A673 (cell line): ENCODE data around the gene LECT2.

Experiments used
- EZH2 ChIP-seq: fragments of 200-600 bp; sonication (generic); IDR thresholded peaks from 2 replicates; pipeline ENCODE4 v1.6.1; 2017; ENCODE audit warnings: borderline replicate concordance, low read depth, mild to moderate bottlenecking, mixed read lengths, antibody characterized with exemption, low read length; ENCODE audit not compliant: poor library complexity, severe bottlenecking
- TF ChIP-seq, protein P1 (sequence below): fragments of 300-800, 200-600 bp; sonication (generic); conservative IDR thresholded peaks from 2 replicates; pipeline ENCODE4 v1.5.1; 2017; ENCODE audit warnings: low read depth, mild to moderate bottlenecking, antibody characterized with exemption, low read length, moderate library complexity, mixed read lengths

DNA sequence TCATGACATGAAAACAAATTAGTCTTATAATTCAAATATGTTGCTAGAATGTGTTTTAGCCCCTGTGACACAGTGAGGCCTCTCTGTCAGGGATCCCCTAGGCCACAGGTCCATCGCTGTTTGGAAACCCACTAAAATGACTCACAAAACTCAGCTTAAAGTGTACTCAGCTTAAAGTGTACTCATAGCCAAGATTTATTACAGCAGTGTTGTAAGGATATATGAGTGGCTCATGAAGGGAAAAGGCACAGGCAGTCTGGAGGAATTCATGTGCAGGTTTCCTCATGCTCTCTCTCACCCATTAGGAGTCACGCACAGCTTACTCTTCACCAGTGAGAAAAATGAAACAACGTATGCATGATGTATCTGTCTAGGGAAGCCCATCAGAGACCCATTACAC is 49.7 kb upstream of the LECT2 start:
- TF ChIP-seq, protein P1, sequence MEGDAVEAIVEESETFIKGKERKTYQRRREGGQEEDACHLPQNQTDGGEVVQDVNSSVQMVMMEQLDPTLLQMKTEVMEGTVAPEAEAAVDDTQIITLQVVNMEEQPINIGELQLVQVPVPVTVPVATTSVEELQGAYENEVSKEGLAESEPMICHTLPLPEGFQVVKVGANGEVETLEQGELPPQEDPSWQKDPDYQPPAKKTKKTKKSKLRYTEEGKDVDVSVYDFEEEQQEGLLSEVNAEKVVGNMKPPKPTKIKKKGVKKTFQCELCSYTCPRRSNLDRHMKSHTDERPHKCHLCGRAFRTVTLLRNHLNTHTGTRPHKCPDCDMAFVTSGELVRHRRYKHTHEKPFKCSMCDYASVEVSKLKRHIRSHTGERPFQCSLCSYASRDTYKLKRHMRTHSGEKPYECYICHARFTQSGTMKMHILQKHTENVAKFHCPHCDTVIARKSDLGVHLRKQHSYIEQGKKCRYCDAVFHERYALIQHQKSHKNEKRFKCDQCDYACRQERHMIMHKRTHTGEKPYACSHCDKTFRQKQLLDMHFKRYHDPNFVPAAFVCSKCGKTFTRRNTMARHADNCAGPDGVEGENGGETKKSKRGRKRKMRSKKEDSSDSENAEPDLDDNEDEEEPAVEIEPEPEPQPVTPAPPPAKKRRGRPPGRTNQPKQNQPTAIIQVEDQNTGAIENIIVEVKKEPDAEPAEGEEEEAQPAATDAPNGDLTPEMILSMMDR: no peak
- no peak for TF ChIP-seq EZH2
